Stomach (tissue), 9 donors: ENCODE results near the gene ATG9A. TPM values are rescaled to one million over a fixed set of nuclear protein-coding genes. Genes with fewer than 3 reads are reported as not detected.
A peak's percentile ranks its signal among the peaks of the same experiment; 100 is the strongest.

Experiments
- DNase-seq, 2 donors: peaks; one replicate each; pipeline versions ENCODE4 v3.0.0 to v3.0.0-alpha.2; 2013 to 2019
- H3K27ac ChIP-seq, 5 donors: fragments of 200-600 bp in 4 of 5; sonication (generic) in 4 of 5; one replicate each; pipeline ENCODE4 v1.5.1; 2013 to 2019; ENCODE audit warnings: mild to moderate bottlenecking in 1 of 5, moderate library complexity in 1 of 5
- H3K27me3 ChIP-seq, 3 donors: fragments of 200-600 bp; sonication (generic); one replicate each; pipeline ENCODE4 v1.5.1; 2017 to 2019; ENCODE audit warnings: mixed run types in 1 of 3
- H3K36me3 ChIP-seq, 4 donors: fragments of 200-600 bp; sonication (generic); 1 replicate in 3 of 4; 2 replicates in 1 of 4; pipeline ENCODE4 v1.5.1; 2016 to 2019
- H3K4me1 ChIP-seq, 4 donors: fragments of 200-600 bp; sonication (generic); one replicate each; pipeline ENCODE4 v1.5.1; 2016 to 2019
- H3K4me3 ChIP-seq, 4 donors: fragments of 200-600 bp; sonication (generic) in 3 of 4; one replicate each; pipeline ENCODE4 v1.5.1; 2016 to 2019; ENCODE audit warnings: mild to moderate bottlenecking in 1 of 4
- H3K9me3 ChIP-seq, 4 donors: fragments of 200-600 bp; sonication (generic); one replicate each; pipeline ENCODE4 v1.5.1; 2016 to 2019
- CTCF ChIP-seq, 7 experiments: fragments of 450-650 bp in 4 of 7; fragments of 200-600 bp in 3 of 7; sonication (generic) in 3 of 7; IDR thresholded peaks; one replicate each; pipeline ENCODE4 v1.5.1; 2016 to 2019; ENCODE audit warnings: antibody characterized with exemption in 7 of 7, control low read depth in 2 of 7, mild to moderate bottlenecking in 1 of 7
- EP300 ChIP-seq: sonication (generic); formaldehyde crosslinking; IDR thresholded peaks from one replicate; pipeline ENCODE4 v1.6.1; 2017; ENCODE audit warnings: antibody characterized with exemption
- POLR2A ChIP-seq, 4 donors: fragments of 450-650 bp; IDR thresholded peaks; one replicate each; pipeline ENCODE4 v1.6.1; 2016; ENCODE audit warnings: antibody characterized with exemption in 4 of 4, control low read depth in 2 of 4, mild to moderate bottlenecking in 1 of 4, moderate library complexity in 1 of 4
- POLR2AphosphoS5 ChIP-seq, 3 donors: sonication (generic); formaldehyde crosslinking; IDR thresholded peaks; one replicate each; pipeline ENCODE4 v1.6.1; 2016; ENCODE audit warnings: antibody characterized with exemption in 3 of 3
- WGBS, 5 donors: extraction: QIAGEN DNeasy Blood & Tissue Kit in 3 of 5; methylation state at CpG; one replicate each; pipeline versions ENCODE4 v1.1.5 to v1.1.7; 2013 to 2018; 5-methylcytosine and 5-hydroxymethylcytosine counted together
- intact Hi-C: fragments of 100-400 bp; cut with DNase I; formaldehyde crosslinking; loops from one replicate; pipeline ENCODE4 v1.15.1; 2023; ENCODE audit warnings: low total_unique reads
- polyA plus RNA-seq, 3 donors: library from polyadenylated mRNA; stranded (reverse); fragments of 200-250 nt; gene quantifications; one replicate each; pipeline ENCODE4 v1.2.3, GENCODE V29; 2013
- total RNA-seq, 5 donors: library from RNA; depleted of rRNA; stranded (reverse); fragments of >200 nt; gene quantifications; one replicate each; pipeline versions ENCODE4 v1.1.0 to v1.2.3, GENCODE V29; 2014 to 2016
- donor health status: healthy with polysubstance abuse.
- donor health status: Bipolar disorder and iron deficiency.
- donor health status: healthy.

Gene ATG9A
- total and polyA plus RNA-seq, 8 donors: 1.4 to 100 (median 16.1) TPM

GRCh38 chr2:219274361-219274921 lies 45.0 kb upstream of the ATG9A start:
- 38 to 61% (median 53%) methylated on average over 3 to 6 of the region's 6 CpGs for WGBS, 5 donors
- no peaks in the 10 kb centered on the region for H3K9me3 ChIP-seq
- TF ChIP-seq CTCF (IDR thresholded peaks at IDR 0.05): no peak
- no peak for TF ChIP-seq POLR2A (IDR thresholded peaks at IDR 0.05)
- TF ChIP-seq EP300: no peak
- no peak for TF ChIP-seq POLR2AphosphoS5 (IDR thresholded peaks at IDR 0.05)
- H3K4me1 ChIP-seq: peaks cover 12 to 18% (median 17%) of the 10 kb centered on the region in 4 donors
- intact Hi-C loops: no loop called here
- no peak overlapping the region for H3K4me3 ChIP-seq
- no peaks in the 10 kb centered on the region for H3K36me3 ChIP-seq
- H3K27me3 ChIP-seq: no peaks in the 10 kb centered on the region
- DNase-seq: peak in 1 of 2 donors; percentile 71
- peak overlapping the region in 3 of 5 donors; percentile 41 to 68 (median 53) for H3K27ac ChIP-seq

- DNase-seq: no peak
These were observed 44.5 kb upstream of the ATG9A start for GRCh38 chr2:219273937-219274336.

GRCh38 chr2:219272995-219273394 lies 43.6 kb upstream of the ATG9A start:
- intact Hi-C loops: no loop called here
- Histone ChIP-seq H3K4me3 (no peak overlapping the region), H3K36me3 (no peaks in the 10 kb centered on the region), H3K27me3 (no peaks in the 10 kb centered on the region), H3K27ac (no peak overlapping the region), H3K4me1 (peaks cover 6 to 14% (median 7%) of the 10 kb centered on the region in 4 donors), H3K9me3 (no peaks in the 10 kb centered on the region)
- no peak for DNase-seq
- 60 to 77% (median 75%) methylated on average over 2 of the region's 2 CpGs for WGBS, 5 donors
- TF ChIP-seq POLR2A (IDR thresholded peaks at IDR 0.05): no peak
- no peak for TF ChIP-seq EP300
- no peak for TF ChIP-seq CTCF (IDR thresholded peaks at IDR 0.05)
- no peak for TF ChIP-seq POLR2AphosphoS5 (IDR thresholded peaks at IDR 0.05)

More at GRCh38 chr2:219273937-219274336, 44.5 kb upstream of the ATG9A start:
- no peaks in the 10 kb centered on the region for H3K36me3 ChIP-seq
- TF ChIP-seq POLR2AphosphoS5 (IDR thresholded peaks at IDR 0.05): no peak
- H3K4me1 ChIP-seq: peaks cover 12 to 22% (median 16%) of the 10 kb centered on the region in 4 donors
- peak overlapping the region in 3 of 5 donors; percentile 41 to 68 (median 53) for H3K27ac ChIP-seq
- 44 to 81% (median 77%) methylated on average over 3 of the region's 3 CpGs for WGBS, 5 donors
- no peaks in the 10 kb centered on the region for H3K9me3 ChIP-seq
- no peak overlapping the region for H3K4me3 ChIP-seq
- no peaks in the 10 kb centered on the region for H3K27me3 ChIP-seq
- intact Hi-C loops: no loop called here

GRCh38 chr2:219272356-219272755 lies 42.9 kb upstream of the ATG9A start:
- no peak overlapping the region for H3K4me3 ChIP-seq
- DNase-seq: no peak
- H3K4me1 ChIP-seq: peaks cover under 1 to 7% (median 1%) of the 10 kb centered on the region in 4 donors
- no peaks in the 10 kb centered on the region for H3K36me3 ChIP-seq
- intact Hi-C loops: no loop called here
- H3K27me3 ChIP-seq: no peaks in the 10 kb centered on the region
- 81 to 88% (median 84%) methylated on average over 4 of the region's 4 CpGs for WGBS, 5 donors
- H3K27ac ChIP-seq: no peak overlapping the region
- TF ChIP-seq EP300 (no peak), POLR2A (IDR thresholded peaks at IDR 0.05) (no peak), CTCF (IDR thresholded peaks at IDR 0.05) (no peak), POLR2AphosphoS5 (IDR thresholded peaks at IDR 0.05) (no peak)
- H3K9me3 ChIP-seq: no peaks in the 10 kb centered on the region

- H3K27ac ChIP-seq: no peak overlapping the region
- H3K4me3 ChIP-seq: no peak overlapping the region
- no peak for DNase-seq
- no peaks in the 10 kb centered on the region for H3K9me3 ChIP-seq
- intact Hi-C loops: no loop called here
- no peaks in the 10 kb centered on the region for H3K27me3 ChIP-seq
- peaks cover 0 to 6% (median 0%) of the 10 kb centered on the region in 4 donors for H3K4me1 ChIP-seq
- 67 to 92% (median 82%) methylated on average over 2 of the region's 2 CpGs for WGBS, 5 donors
- no peaks in the 10 kb centered on the region for H3K36me3 ChIP-seq
- TF ChIP-seq POLR2A (IDR thresholded peaks at IDR 0.05): no peak
- TF ChIP-seq CTCF (IDR thresholded peaks at IDR 0.05): no peak
- no peak for TF ChIP-seq EP300
- no peak for TF ChIP-seq POLR2AphosphoS5 (IDR thresholded peaks at IDR 0.05)
These were observed 41.6 kb upstream of the ATG9A start for GRCh38 chr2:219271021-219271420.
